ENCODE data around the gene ATIC.

The ATIC gene

GRCh38 chr2:215399067-215399716 lies 87.3 kb downstream of the ATIC start:
- DNase-seq (ENCODE audit: low read depth): no peak

Data from non-pigmented ciliary epithelial cell (primary cell).